A549 (cell line): Measurements from ENCODE around the gene TIPARP.

ENCODE experiments used
- BHLHE40 ChIP-seq: IDR thresholded peaks from 2 replicates; pipeline ENCODE4 v1.6.1; 2012; ENCODE audit warnings: low read depth, low read length, inconsistent platforms
- EP300 ChIP-seq, 2 experiments: fragments of >200 bp; sonication (Bioruptor Twin); formaldehyde crosslinking; IDR thresholded peaks; 2 replicates in 1 of 2; 3 replicates in 1 of 2; pipeline ENCODE4 v1.6.1; 2016 to 2017
- ESRRA ChIP-seq: fragments of 150-350 bp; IDR thresholded peaks from 2 replicates; pipeline ENCODE4 v1.6.1; 2014; ENCODE audit warnings: mild to moderate bottlenecking, low read length, borderline replicate concordance
- HDAC2 ChIP-seq: fragments of 200-600 bp; sonication (generic); IDR thresholded peaks from 2 replicates; pipeline ENCODE4 v1.6.1; 2016
- NR3C1 ChIP-seq: fragments of >200 bp; sonication (Bioruptor Twin); formaldehyde crosslinking; IDR thresholded peaks from 3 replicates; pipeline ENCODE4 v1.6.1; 2017
- POLR2A ChIP-seq: IDR thresholded peaks from 2 replicates; pipeline ENCODE4 v1.6.1; 2012; ENCODE audit warnings: mild to moderate bottlenecking, low read length
- TF ChIP-seq, protein P1 (sequence below): fragments of >200 bp; sonication (Bioruptor Twin); formaldehyde crosslinking; IDR thresholded peaks from 3 replicates; pipeline ENCODE4 v1.5.1; 2016

DNA sequence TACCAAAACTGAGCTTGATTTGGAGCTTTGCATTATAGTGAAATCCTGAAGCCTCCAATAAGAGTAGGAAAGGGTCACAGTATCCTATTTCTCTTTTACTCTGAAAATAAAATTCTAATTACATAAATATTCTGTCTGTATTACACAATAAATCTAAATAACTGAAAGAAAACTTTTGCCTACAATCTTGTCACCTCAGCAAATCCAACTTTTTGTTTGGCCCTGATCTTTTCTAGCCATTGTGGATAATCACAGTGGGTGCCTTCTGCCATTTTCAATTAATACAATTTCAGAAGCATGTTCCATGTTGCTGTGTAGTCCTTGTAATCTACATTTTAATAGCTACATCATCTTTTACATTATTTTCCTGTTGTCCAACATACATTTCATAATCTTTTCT is 29.4 kb upstream of the TIPARP start:
- TF ChIP-seq, protein P1, sequence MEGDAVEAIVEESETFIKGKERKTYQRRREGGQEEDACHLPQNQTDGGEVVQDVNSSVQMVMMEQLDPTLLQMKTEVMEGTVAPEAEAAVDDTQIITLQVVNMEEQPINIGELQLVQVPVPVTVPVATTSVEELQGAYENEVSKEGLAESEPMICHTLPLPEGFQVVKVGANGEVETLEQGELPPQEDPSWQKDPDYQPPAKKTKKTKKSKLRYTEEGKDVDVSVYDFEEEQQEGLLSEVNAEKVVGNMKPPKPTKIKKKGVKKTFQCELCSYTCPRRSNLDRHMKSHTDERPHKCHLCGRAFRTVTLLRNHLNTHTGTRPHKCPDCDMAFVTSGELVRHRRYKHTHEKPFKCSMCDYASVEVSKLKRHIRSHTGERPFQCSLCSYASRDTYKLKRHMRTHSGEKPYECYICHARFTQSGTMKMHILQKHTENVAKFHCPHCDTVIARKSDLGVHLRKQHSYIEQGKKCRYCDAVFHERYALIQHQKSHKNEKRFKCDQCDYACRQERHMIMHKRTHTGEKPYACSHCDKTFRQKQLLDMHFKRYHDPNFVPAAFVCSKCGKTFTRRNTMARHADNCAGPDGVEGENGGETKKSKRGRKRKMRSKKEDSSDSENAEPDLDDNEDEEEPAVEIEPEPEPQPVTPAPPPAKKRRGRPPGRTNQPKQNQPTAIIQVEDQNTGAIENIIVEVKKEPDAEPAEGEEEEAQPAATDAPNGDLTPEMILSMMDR: no peak
- no peak for TF ChIP-seq POLR2A
- no peak for TF ChIP-seq NR3C1
- no peak for TF ChIP-seq EP300 (IDR thresholded peaks at IDR 0.05)
- no peak for TF ChIP-seq BHLHE40
- no peak for TF ChIP-seq HDAC2
- TF ChIP-seq ESRRA: no peak
